Skeletal muscle cell (primary cell): ENCODE results near the gene ALX3.
"Not testable (repeated sequence)": the region's sequence is repeated elsewhere in the genome, so short reads cannot be mapped to it uniquely, and the experiment has no call there.

Experiments used
- DNase-seq: peaks from one replicate; pipeline ENCODE4 v3.0.0-alpha.2; 2010; ENCODE audit warnings: low read depth
- H3K4me3 ChIP-seq: 2 replicates; pipeline ENCODE4 v1.5.1; 2011; ENCODE audit warnings: low read depth, mild to moderate bottlenecking, control low read depth, low read length, moderate library complexity

Gene ALX3

DNA sequence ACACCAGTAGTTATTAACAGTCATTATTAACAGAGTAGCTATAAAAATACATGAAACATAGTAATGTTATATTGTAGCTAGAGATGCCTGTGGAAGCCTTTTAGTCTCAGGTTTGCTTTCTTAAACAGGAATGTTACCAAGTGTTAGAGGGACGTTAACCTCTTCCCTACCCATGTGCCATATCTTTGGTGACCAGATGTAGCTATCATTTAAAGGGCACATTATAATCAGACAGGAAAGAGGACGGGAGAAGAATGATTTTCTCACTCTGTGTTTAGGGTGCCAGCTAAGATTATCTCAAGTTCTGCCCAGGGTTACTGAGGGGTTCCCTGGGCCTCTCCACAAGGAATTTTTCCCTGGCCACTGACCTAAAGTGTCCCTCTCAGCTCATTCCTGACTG is 20.9 kb upstream of the ALX3 start:
- DNase-seq, result no peak
- no peak overlapping the region for H3K4me3 ChIP-seq

- DNase-seq, result no peak
- H3K4me3 ChIP-seq, result no peak overlapping the region
Measured at GRCh38 chr1:110089561-110090275, 19.2 kb upstream of the ALX3 start.

- no peak for DNase-seq
- no peak overlapping the region for H3K4me3 ChIP-seq
Measured at GRCh38 chr1:110088739-110089316, 18.4 kb upstream of the ALX3 start.

GRCh38 chr1:110087812-110088738 is 17.6 kb upstream of the ALX3 start:
- H3K4me3 ChIP-seq, result no peak overlapping the region
- DNase-seq, result peak; percentile 4

DNA sequence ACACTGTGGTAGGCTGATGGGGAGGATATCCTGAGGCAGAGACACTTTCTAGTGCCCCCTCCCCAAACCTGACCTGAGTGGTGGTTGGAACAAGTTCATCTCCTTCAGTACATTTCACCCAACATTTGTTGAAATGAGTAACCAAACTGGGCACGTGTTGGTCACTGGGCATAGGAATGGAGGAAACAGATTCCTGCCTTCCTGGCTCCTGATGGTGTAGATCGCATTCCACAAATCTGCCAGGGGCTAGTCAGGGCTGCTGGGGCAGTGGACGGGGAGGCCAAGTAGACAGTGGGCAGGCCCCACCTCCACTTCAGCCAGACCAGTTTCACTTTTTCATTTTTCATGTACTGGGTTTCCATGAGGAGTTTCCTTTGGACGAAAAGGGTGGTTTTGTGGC is 16.5 kb upstream of the ALX3 start:
- H3K4me3 ChIP-seq, result no peak overlapping the region
- no peak for DNase-seq

DNA sequence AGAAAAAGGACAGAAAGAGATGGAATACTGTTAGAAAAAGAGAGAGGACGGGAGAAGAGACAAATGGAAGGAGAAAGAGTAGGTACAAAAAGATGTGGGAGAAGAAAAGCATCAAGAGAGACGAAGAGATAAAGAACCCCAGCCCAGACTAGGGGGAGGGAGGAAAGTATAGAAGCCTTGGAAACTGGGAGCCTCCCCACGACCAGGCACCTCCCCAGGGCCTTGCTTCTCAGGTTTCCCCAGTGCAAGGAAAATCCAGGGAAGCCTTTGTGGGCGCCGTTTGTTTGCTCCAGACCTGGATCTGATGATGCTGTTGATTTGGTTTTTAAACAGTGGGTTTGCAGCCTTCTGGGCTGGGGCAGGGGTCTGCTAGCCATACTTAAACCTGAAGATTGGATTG is 15.2 kb upstream of the ALX3 start:
- H3K4me3 ChIP-seq, result no peak overlapping the region
- DNase-seq, result no peak

GRCh38 chr1:110084227-110085078 is 14.0 kb upstream of the ALX3 start:
- peak overlapping the region; percentile 46 for H3K4me3 ChIP-seq
- DNase-seq, result peak; percentile 4

- peak overlapping the region; percentile 46 for H3K4me3 ChIP-seq
- DNase-seq, result no peak
Measured at GRCh38 chr1:110083866-110084226, 13.4 kb upstream of the ALX3 start.

- DNase-seq, result no peak
Measured at GRCh38 chr1:110083061-110083865, 12.8 kb upstream of the ALX3 start.

DNA sequence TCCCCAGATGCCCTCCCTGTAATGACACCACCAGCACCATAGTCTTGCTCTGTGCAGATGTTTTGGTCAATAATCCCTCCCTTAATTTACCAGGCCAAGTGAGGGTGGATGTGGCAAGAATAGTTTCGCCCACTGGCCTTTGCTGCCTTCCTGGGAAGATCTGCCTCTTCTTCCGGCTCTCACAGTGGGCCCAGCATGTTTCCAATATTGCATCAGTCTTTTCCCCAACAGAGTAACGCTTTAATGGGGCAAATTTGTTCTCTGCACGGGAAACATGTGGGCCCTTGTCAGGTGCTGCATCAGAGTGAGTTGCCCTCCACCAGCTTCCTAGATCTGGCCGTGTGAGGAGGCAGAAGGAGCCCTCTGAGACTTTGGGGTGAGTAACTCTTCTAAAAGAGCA is 12.0 kb upstream of the ALX3 start:
- DNase-seq, result no peak
- H3K4me3 ChIP-seq, result no peak overlapping the region

More at GRCh38 chr1:110083061-110083865, 12.8 kb upstream of the ALX3 start:
- no peak overlapping the region for H3K4me3 ChIP-seq

DNA sequence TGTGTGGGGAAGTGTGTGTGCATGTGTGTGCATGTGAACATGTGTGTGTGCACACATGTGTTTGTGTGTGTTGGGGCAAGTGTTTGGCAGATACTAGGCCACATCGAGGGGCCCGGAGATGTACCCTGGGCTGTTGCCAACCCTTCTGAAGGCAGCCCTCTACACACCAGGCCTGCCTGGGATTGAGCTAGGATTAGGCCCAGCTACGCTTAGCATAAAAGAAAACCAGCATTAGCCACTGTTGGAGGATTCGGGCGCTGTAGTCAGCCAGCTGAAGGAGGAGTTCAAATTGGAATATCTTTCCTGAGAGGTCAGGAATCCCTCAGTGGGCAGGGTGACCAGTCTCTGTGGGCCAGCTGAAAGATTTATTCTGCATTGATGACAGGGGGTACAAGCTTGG is 10.6 kb upstream of the ALX3 start:
- DNase-seq, result no peak
- H3K4me3 ChIP-seq, result no peak overlapping the region

- not testable (repeated sequence) for H3K4me3 ChIP-seq, DNase-seq
Measured at GRCh38 chr1:110079995-110080394, 9.5 kb upstream of the ALX3 start.

- H3K4me3 ChIP-seq, result no peak overlapping the region
- no peak for DNase-seq
Measured at GRCh38 chr1:110076789-110077500, 6.5 kb upstream of the ALX3 start.

GRCh38 chr1:110074166-110074565 is 3.7 kb upstream of the ALX3 start:
- DNase-seq, result no peak

DNA sequence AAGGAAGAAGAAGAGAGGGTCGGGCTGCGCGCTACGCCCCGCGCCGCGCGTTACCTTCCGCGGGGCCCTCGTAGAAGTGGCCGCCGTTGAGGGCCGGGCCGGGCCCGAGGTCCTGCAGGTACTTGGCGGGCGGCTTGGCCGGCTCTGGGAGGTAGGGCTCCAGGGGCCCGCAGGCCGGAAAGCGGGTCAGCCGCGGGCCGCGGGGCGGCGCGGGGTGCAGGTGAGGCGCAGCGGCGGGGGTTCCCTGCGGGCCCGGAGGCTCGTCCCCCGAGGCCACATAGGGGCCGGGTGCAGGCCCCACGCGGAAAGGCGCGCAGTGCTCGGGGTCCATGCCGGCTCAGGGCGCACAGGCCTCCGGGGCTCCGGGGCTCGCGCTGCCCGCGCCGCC is 196 bp downstream of the ALX3 start:
- DNase-seq, result no peak

More at GRCh38 chr1:110074166-110074565, 3.7 kb upstream of the ALX3 start:
- no peak overlapping the region for H3K4me3 ChIP-seq

GRCh38 chr1:110069404-110070281 is 829 bp downstream of the ALX3 start:
- H3K4me3 ChIP-seq, result no peak overlapping the region
- no peak for DNase-seq

More for the DNA sequence above, 196 bp downstream of the ALX3 start:
- no peak overlapping the region for H3K4me3 ChIP-seq
